Epithelial cell of proximal tubule (primary cell): ENCODE data around the gene HEPN1. TPM values are rescaled to one million over a fixed set of nuclear protein-coding genes. Genes with fewer than 3 reads are reported as not detected.

Experiments used
- DNase-seq: peaks from one replicate; pipeline ENCODE4 v3.0.0-alpha.2; 2011; ENCODE audit warnings: low read depth
- H3K4me3 ChIP-seq: 2 replicates; pipeline ENCODE4 v1.5.1; 2011; ENCODE audit warnings: low read depth, mild to moderate bottlenecking, low read length
- CTCF ChIP-seq: conservative IDR thresholded peaks from 2 replicates; pipeline ENCODE4 v1.5.1; 2012; ENCODE audit warnings: low read depth, mild to moderate bottlenecking, low read length
- total RNA-seq: library from RNA; depleted of rRNA; stranded (reverse); fragments of >200 nt; gene quantifications from 2 replicates; pipeline ENCODE4 v1.2.3, GENCODE V29; 2015

HEPN1 gene
- total RNA-seq, 1 donor from 2014 or later: not detected

DNA sequence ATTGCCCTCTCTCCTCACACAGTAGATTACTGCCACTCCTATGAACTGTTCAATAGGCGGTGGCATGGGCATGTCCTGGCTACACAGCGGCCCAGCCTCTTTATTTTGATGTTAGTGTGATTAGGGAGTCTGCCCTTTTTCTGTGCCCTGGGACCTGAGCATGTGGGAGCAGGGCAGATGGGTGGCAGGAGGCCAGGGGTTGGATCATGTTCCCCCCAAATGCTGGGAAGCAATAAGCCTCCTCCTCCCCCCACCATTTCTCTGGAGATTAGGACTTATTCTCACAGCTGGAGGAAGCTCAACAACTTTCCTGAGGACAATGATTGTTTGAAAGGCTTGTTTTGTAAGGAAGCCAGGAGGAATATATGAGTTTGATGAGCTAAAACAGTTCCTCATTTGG, 848 bp downstream of the HEPN1 start:
- no peak for DNase-seq
- no peak for TF ChIP-seq CTCF

DNA sequence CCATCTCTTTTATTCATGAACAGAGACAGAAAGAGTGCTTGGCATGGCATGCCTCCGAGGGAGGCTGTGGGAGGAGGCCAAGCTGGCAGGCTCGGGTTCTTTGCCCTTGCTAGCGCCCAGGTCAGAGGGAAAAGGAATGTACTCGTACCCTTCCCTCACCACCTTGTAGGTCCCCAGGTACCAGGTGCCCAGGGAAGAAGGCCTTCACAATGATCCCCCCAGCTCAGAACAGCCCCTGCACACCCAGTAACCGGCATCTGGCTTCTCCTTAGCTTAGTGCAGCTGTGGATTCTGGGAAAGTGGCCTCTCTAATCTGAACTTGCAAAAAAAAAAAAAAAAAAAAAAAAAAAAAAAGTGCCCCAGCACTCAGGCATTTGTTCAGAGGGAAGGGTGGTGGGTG, 1.3 kb downstream of the HEPN1 start:
- DNase-seq: no peak
- TF ChIP-seq CTCF: no peak
- H3K4me3 ChIP-seq: peak overlapping the region; percentile 47

More for the DNA sequence above, 848 bp downstream of the HEPN1 start:
- no peak overlapping the region for H3K4me3 ChIP-seq

DNA sequence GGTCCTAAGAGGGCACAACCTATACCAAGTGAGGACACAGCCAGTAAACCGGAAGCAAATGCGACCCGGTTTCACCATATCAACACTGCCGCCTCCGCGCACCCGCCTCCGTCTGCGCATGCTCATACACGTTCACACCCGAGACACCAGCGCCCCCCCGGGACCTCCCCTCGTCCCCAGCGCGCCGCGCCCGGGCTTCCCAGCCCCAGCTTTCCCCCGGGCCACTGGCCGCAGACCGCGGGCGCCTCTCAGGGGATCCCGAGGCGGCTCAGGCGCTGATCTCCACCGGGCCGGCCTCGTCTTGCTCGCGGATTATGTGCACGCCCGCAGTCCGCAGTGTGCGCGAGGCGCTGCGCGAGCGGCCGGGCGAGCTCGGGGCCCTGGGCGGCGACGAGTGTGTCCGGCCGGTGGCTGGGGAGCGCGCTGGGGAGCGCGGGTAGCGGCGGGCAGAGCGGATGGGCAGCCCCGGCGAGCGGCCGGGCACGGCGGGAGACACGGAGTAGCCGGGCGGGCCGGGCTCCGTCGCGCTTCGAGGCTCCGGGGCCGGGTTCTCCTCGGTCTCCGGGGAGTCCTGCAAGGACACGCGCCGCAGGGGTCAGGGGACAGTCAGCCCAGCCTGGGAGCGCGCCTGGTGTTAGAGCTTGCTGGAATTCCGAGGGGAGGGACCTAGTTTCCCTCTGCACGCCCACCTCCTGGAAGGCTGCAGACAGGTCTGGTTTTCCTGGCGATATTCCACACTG, 2.0 kb downstream of the HEPN1 start:
- peak overlapping the region; percentile 47 for H3K4me3 ChIP-seq
- no peak for TF ChIP-seq CTCF
- no peak for DNase-seq

DNA sequence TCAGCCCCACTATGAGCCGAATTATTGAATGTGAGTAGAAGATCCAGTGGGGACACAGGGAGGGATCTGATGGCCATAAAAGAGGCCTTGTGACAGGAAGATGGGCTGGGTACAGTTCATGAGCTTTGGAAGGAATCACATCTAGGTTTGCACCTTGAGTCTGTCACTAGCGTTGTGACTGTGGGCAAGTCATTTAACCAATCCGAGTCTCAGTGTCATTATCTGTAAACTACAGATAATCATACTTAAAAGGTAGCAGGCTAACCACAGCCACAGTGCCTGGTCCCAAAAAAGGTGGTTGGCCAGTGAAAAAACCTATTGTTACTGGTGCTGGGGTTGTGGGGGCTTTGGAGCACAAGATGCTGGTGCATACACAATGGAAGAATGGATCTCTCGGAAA, 3.8 kb downstream of the HEPN1 start:
- no peak for DNase-seq
- no peak for TF ChIP-seq CTCF
- H3K4me3 ChIP-seq: no peak overlapping the region

DNA sequence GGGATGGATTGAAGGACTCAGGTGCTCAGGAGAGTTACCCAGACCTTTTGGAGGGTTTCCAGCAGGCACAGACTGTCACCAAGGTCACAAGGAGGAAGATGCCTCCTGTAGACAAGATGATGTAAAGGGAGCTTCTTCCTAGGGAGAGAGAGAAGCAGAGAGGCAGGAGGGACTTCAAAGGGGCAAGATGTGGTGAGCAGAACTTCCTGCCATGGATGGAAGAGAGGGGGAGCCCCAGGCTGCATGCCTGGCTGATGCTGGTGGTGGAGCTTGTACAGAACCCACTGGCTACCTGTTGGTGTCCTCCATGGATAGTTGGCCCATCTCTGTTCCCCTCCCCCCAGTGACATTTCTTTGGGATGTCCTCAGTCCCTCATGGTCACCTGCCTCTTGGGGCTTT, 4.2 kb downstream of the HEPN1 start:
- TF ChIP-seq CTCF: no peak
- no peak for DNase-seq
- H3K4me3 ChIP-seq: no peak overlapping the region

- DNase-seq: no peak
- TF ChIP-seq CTCF: no peak
- H3K4me3 ChIP-seq: no peak overlapping the region
Measured at GRCh38 chr11:124928942-124929665, 10.1 kb downstream of the HEPN1 start.
